ENCODE data around the gene GGA3.
A peak's percentile ranks its signal among the peaks of the same experiment; 100 is the strongest.
"Not testable (repeated sequence)": the region's sequence is repeated elsewhere in the genome, so short reads cannot be mapped to it uniquely, and the experiment has no call there.

GGA3 gene

DNA sequence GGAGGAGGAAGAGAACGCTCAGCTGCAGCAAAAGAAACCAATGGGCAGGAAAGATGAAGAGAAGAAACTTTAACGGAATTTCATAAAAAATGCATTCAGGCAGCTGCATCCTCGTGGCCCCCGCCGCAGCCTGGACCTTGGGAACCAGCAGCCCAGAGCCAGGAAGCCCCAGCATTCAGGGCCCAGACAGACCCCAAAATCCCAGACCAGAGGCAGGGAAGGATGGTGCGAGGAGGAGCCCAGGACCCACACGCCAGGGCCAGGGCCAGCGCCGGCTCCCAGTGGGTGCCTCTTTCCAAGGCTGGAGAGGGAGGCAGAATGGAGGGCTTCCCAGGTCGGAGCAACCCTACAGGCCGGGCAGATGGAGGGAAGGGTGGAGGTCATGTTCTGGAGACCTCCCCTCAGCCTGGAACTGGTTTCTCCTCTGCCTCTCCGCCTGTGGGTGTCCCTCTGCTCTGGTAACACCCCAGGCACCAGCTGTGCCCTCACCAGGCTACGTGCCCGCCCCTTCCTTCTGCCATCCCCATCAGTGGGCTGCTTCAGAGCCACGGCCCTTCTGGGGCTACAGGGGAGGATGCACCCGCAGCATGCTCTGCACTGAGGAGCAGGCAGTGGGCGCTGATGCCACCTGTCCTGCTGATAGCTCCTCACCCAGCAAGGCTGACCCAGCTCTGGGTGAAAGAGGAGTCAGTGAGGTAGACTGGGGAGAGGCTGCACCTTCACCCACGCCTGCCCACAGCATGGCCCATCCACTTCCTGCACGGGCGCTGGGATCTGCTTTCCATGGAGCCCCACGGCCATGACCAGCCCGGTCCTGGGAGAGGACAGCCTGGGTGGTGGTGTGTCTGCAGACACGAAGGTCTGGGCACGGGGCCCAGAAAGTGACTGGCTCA is 10.8 kb upstream of the GGA3 start:
- no peak for DNase-seq

GRCh38 chr17:75271233-75271954 is 10.0 kb upstream of the GGA3 start:
- peak; percentile 85 for DNase-seq

GRCh38 chr17:75270966-75271232 is 9.5 kb upstream of the GGA3 start, which contains the start of gene MIF4GD:
Gene MIF4GD, minus strand, starts transcription at chr17:75271231. Its CDS starts 1,036 bp downstream, at chr17:75270195.
- DNase-seq: no peak

GRCh38 chr17:75270218-75270965 is 9.0 kb upstream of the GGA3 start:
- peak; percentile 38 for DNase-seq

DNA sequence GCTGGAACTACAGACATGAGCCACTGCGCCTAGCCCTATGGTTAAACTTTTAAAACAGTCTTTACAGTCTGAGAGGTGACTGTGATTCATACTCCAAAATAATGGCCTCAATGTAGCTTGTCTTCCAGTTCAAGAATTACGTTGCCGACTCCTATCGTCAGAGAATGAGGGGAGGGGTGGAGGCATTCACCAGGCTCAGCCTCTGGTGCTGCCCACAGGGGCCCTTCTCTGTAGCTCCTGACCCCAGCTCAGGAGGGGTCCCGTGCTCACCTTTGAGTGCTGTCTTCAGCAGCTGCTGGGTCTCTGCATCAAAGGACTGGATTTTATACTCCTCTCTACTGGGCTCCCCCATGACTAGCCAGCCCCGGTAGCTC is 8.4 kb upstream of the GGA3 start:
- DNase-seq: no peak

- no peak for DNase-seq
Measured at GRCh38 chr17:75267411-75268232, 6.2 kb upstream of the GGA3 start.

- DNase-seq: no peak
Measured at GRCh38 chr17:75267153-75267410, 5.7 kb upstream of the GGA3 start.

- no peak for DNase-seq
Measured at GRCh38 chr17:75266316-75267152, 5.1 kb upstream of the GGA3 start.

- DNase-seq: no peak
Measured at GRCh38 chr17:75265614-75266315, 4.4 kb upstream of the GGA3 start.

DNA sequence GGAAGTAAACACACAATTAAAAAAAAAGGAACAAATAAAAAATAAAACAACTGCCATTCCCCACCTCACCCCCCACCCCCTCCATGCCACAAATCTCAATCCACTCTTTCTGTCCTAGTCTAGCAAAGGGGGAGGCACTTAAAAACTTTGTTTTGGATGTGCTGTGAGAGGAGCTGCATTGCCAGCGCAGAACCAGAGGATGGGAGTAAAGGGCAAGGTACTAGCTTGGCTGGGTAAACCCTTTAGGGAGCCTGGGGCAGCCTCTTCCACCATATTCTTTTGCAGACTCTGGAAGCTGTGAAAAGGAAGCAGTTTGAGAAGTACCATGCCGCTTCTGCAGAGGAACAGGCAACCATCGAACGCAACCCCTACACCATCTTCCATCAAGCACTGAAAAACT is 1.6 kb upstream of the GGA3 start:
- no peak for DNase-seq

GRCh38 chr17:75262112-75262606 is 753 bp upstream of the GGA3 start:
- no peak for DNase-seq

DNA sequence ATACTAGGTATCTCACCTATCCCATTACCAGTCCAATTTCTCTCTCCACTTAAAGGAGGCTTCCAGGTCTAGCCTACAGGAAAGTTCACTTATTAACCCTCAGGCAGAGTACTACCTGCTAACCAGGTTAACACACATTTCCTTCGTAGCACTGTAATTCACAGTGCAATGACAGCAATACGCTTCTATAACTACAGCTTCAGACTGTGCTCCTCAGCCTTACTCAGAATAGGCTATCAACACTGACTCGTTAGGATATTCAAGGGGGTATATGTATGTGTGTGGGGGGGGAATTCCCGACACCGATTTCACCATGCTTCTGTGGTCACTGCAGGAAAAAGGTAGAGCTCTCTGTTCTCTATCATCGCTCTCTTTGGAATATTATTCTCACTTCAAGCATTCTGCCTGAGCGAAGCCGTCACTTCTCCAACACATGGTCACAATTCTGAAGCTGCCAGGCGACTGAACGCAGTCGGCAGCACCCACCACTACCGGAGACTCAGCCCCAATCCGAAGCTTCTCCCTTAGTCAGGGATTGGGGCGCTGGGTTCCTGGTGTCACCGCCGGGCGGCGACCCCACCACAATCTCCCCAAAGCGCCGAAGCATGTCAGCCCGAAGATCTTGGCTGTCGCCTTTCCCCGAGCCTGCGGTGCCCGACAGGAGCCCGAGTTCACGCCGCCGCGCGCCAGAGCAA is 618 bp downstream of the GGA3 start:
- DNase-seq: no peak

DNA sequence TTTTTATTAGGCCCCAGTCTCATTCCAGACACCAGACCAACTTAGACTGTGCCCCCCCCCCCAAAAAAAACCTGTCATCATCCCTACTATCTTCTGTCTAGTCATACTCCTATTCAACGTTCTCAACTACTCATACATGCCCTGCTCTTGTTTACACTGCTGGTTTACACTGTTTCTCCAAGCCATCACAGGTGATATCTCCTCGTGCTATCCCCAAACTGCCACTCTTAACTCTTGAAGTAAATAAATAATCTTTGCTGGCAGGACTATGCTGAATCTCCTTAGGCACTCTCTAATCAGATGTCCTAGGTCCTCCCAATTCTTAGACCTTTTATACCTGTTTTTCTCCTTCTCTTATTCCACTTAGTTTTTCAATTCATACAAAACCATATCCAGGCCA is 4.2 kb downstream of the GGA3 start:
- not testable (repeated sequence) for DNase-seq

GRCh38 chr17:75255954-75256698 is 5.3 kb downstream of the GGA3 start:
- not testable (repeated sequence) for DNase-seq

DNA sequence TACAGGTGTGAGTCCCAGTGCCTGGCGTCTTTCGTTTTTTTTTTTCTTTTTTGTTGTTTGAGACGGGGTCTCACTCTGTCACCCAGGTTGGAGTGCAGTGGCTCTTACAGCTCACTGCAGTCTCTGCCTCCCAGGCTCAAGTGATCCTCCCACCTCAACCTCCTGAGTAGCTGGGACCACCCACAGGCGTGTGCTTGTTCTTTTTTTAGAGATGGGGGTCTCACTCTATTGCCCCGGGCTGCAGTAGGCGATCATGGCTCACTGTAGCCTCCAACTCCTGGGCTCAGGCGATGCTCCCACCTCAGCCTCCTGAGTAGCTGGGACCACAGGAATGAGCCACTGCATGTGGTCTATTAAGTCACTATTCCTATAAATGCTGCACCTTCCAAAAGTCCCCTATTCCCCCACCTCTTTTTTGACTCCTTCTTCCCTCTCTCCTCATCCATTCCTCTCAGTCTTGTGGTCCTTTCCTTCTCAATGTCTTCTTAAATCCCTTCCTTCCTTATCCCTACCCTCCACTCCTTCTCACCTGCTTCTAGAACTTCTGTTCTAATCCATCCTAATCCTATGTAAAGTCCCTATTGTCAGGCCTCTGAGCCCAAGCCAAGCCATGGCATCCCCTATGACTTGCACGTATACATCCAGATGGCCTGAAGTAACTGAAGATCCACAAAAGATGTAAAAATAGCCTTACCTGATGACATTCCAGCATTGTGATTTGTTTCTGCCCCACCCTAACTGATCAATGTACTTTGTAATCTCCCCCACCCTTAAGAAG is 9.2 kb downstream of the GGA3 start:
- DNase-seq: no peak

- DNase-seq: peak; percentile 47
Measured at GRCh38 chr17:75250009-75250471, 11.4 kb downstream of the GGA3 start.

GRCh38 chr17:75249564-75249963 is 11.8 kb downstream of the GGA3 start:
- no peak for DNase-seq

DNA sequence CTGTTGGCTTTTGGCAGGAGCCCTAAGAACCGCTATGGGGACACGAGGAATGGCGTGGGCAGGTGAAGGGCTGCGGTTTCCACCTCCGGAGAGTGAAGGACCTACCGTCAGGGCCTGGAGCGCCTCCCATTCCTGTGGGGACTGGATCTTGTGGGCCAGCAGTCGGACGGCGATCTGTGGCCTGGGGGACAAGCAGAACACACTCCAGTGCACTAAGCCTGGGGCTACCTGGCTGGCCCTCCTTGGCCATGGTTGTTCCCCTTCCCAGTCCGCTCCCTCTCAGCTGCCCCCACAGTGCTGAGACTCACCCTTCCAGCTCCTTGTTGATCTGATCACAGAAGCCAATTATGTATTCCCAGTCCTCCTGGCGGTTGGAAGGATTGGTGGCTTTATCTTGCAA is 15.0 kb downstream of the GGA3 start:
- no peak for DNase-seq

DNA sequence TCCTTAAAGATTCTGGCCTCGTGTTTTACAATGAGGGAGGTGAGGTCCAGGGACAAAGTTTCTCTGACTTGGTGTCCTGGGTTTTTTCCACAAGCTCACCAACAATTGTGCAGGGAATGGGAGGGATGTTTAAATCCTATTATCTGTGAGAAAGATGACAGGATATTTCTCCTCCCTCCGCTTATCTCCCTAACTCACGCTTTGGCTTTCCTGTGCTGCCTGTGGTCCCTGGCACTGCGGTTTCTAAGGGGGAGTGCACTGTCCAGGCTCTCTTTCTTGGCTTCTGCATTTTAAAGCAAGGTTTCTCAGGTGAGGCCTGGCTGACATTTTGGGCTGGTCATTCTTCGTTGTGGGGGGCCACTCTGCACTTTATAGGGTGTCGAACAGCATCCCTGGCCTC is 16.4 kb downstream of the GGA3 start:
- no peak for DNase-seq
